Activated CD4-positive, CD25-positive, alpha-beta regulatory T cell treated with anti-CD3 and anti-CD28 coated beads, Interleukin-2, amount 50 U/mL, for 72 hours (primary cell): ENCODE results near the gene FCHSD2.
A peak's percentile ranks its signal among the peaks of the same experiment; 100 is the strongest.
"Not testable (repeated sequence)": the region's sequence is repeated elsewhere in the genome, so short reads cannot be mapped to it uniquely, and the experiment has no call there.

Experiments
- DNase-seq: peaks from one replicate; pipeline ENCODE4 v3.0.0; 2021

Gene FCHSD2

GRCh38 chr11:72828692-72829101 is 313.4 kb downstream of the FCHSD2 start:
- no peak for DNase-seq

GRCh38 chr11:72828081-72828567 is 314.0 kb downstream of the FCHSD2 start:
- no peak for DNase-seq

GRCh38 chr11:72827656-72828055 is 314.5 kb downstream of the FCHSD2 start:
- not testable (repeated sequence) for DNase-seq

GRCh38 chr11:72826942-72827480 is 315.1 kb downstream of the FCHSD2 start:
- DNase-seq: no peak

- DNase-seq: no peak
These were observed 315.8 kb downstream of the FCHSD2 start for GRCh38 chr11:72826191-72826941.

- DNase-seq: no peak
These were observed 316.5 kb downstream of the FCHSD2 start for GRCh38 chr11:72825661-72826060.

- DNase-seq: no peak
These were observed 317.2 kb downstream of the FCHSD2 start for GRCh38 chr11:72824811-72825505.

- DNase-seq: no peak
These were observed 318.1 kb downstream of the FCHSD2 start for GRCh38 chr11:72824020-72824419.

GRCh38 chr11:72823105-72823804 is 318.9 kb downstream of the FCHSD2 start:
- DNase-seq: no peak

GRCh38 chr11:72821920-72822799 is 320.0 kb downstream of the FCHSD2 start:
- peak; percentile 88 for DNase-seq

GRCh38 chr11:72821221-72821919 is 320.7 kb downstream of the FCHSD2 start:
- no peak for DNase-seq

GRCh38 chr11:72820439-72821139 is 321.5 kb downstream of the FCHSD2 start:
- DNase-seq: no peak

GRCh38 chr11:72818971-72819370 is 323.1 kb downstream of the FCHSD2 start:
- no peak for DNase-seq

GRCh38 chr11:72817966-72818365 is 324.2 kb downstream of the FCHSD2 start:
- DNase-seq: no peak

- DNase-seq: no peak
These were observed 325.6 kb downstream of the FCHSD2 start for GRCh38 chr11:72816404-72816990.

GRCh38 chr11:72815110-72815618 is 327.0 kb downstream of the FCHSD2 start:
- DNase-seq: no peak

- peak; percentile 72 for DNase-seq
These were observed 327.6 kb downstream of the FCHSD2 start, which contains the start of gene ATG16L2 for GRCh38 chr11:72814286-72815109. Gene ATG16L2, plus strand, starts transcription at chr11:72814411. Its CDS starts 35 bp downstream, at chr11:72814446.

- DNase-seq: peak; percentile 94
These were observed 328.3 kb downstream of the FCHSD2 start for GRCh38 chr11:72813740-72814285.
